ENCODE measurements around the gene CBX8. TPM values are rescaled to one million over a fixed set of nuclear protein-coding genes. Genes with fewer than 3 reads are reported as not detected.

The CBX8 gene
- total RNA-seq, 1 donor from 2014 or later, result 8.6 TPM

- Mint-ChIP-seq H3K9me3 (no peaks in the 10 kb centered on the region), H3K36me3 (ENCODE audit: low read depth) (no peaks in the 10 kb centered on the region), H3K4me3 (ENCODE audit: low read depth) (no peak overlapping the region), H3K4me1 (ENCODE audit: low read depth) (peaks cover 16% of the 10 kb centered on the region), H3K27ac (no peak overlapping the region), H3K27me3 (ENCODE audit: low read depth) (peaks cover 44% of the 10 kb centered on the region)
- no peak for DNase-seq (ENCODE audit: low spot score)
- intact Hi-C loops (cut with micrococcal nuclease), result no loop called here
These were observed 25.8 kb upstream of the CBX8 start for GRCh38 chr17:79822583-79823124.

DNA sequence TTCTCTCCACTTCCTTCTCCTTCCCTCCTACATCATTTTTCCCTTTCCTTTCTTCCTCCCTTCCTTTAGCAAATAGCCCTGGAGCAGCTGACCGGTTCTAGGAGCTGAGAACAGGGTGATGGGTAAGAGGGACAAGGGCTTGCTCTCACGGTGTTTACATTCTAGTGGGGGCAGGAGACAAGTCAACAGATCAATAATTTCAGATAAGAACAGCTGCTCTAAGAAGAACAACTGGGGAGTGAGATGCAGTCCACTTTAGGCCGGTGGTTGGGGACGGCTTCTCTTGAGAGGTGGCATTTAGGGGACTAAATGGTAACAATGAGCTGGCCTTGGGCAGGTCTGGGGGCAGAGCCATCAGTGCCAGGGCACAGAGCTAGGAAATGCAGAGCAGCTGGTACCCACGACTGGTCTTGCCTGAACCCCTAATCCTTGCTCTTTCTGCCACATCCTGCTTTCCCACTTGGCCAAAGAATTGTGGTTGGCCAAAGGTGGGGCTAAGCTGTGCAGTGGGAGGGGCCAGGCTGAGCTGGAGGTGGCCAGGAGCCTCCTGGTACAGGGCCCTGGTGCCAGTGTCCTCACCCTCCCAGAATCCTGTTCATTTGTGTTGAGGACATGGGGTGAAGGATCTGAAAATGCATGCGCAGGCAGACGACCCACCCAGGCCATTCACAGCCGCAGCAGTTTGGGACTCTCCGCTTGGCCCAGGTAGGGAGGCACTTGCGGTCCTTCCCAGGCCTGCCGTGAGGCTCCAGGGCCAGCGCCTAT, 24.6 kb upstream of the CBX8 start:
- DNase-seq (ENCODE audit: low spot score), result no peak
- no peaks in the 10 kb centered on the region for H3K36me3 Mint-ChIP-seq (ENCODE audit: low read depth)
- no peaks in the 10 kb centered on the region for H3K9me3 Mint-ChIP-seq
- H3K4me1 Mint-ChIP-seq (ENCODE audit: low read depth), result peaks cover 10% of the 10 kb centered on the region
- peaks cover 55% of the 10 kb centered on the region for H3K27me3 Mint-ChIP-seq (ENCODE audit: low read depth)
- H3K27ac Mint-ChIP-seq, result no peak overlapping the region
- intact Hi-C loops (cut with micrococcal nuclease), result no loop called here
- no peak overlapping the region for H3K4me3 Mint-ChIP-seq (ENCODE audit: low read depth)

- H3K27me3 Mint-ChIP-seq (ENCODE audit: low read depth), result peaks cover 59% of the 10 kb centered on the region
- no peak overlapping the region for H3K27ac Mint-ChIP-seq
- no peaks in the 10 kb centered on the region for H3K36me3 Mint-ChIP-seq (ENCODE audit: low read depth)
- DNase-seq (ENCODE audit: low spot score), result no peak
- no peak overlapping the region for H3K4me3 Mint-ChIP-seq (ENCODE audit: low read depth)
- no peaks in the 10 kb centered on the region for H3K9me3 Mint-ChIP-seq
- peaks cover 4% of the 10 kb centered on the region for H3K4me1 Mint-ChIP-seq (ENCODE audit: low read depth)
- intact Hi-C loops (cut with micrococcal nuclease), result no loop called here
These were observed 24.1 kb upstream of the CBX8 start for GRCh38 chr17:79820959-79821330.

- Mint-ChIP-seq H3K4me1 (ENCODE audit: low read depth) (no peaks in the 10 kb centered on the region), H3K27ac (no peak overlapping the region), H3K36me3 (ENCODE audit: low read depth) (no peaks in the 10 kb centered on the region), H3K9me3 (no peaks in the 10 kb centered on the region), H3K27me3 (ENCODE audit: low read depth) (peaks cover 60% of the 10 kb centered on the region), H3K4me3 (ENCODE audit: low read depth) (no peak overlapping the region)
- DNase-seq (ENCODE audit: low spot score), result no peak
- intact Hi-C loops (cut with micrococcal nuclease), result no loop called here
These were observed 22.8 kb upstream of the CBX8 start for GRCh38 chr17:79819534-79820276.

DNA sequence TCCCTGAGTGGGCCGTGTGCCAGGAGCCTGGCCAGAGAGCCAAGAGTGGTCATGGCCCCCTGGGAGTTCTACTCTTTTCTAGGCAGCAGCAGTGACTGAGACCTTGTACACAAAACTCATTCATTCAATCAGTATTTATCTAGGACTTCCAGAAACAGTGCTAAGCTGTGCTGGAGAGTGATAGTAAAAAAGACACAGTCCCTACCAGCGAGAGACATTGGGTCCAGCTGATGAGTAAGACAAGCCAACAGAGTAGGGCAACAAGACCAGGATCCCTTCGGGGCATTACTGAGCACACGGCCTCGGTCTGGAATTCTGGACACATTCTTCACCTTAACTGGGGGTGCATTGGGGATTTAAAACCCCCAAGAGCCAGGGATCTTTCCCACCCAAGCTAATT, 22.2 kb upstream of the CBX8 start:
- no peak for DNase-seq (ENCODE audit: low spot score)
- no peaks in the 10 kb centered on the region for H3K36me3 Mint-ChIP-seq (ENCODE audit: low read depth)
- peaks cover 62% of the 10 kb centered on the region for H3K27me3 Mint-ChIP-seq (ENCODE audit: low read depth)
- H3K4me1 Mint-ChIP-seq (ENCODE audit: low read depth), result peaks cover 5% of the 10 kb centered on the region
- H3K27ac Mint-ChIP-seq, result no peak overlapping the region
- H3K9me3 Mint-ChIP-seq, result no peaks in the 10 kb centered on the region
- intact Hi-C loops (cut with micrococcal nuclease), result no loop called here
- H3K4me3 Mint-ChIP-seq (ENCODE audit: low read depth), result no peak overlapping the region

DNA sequence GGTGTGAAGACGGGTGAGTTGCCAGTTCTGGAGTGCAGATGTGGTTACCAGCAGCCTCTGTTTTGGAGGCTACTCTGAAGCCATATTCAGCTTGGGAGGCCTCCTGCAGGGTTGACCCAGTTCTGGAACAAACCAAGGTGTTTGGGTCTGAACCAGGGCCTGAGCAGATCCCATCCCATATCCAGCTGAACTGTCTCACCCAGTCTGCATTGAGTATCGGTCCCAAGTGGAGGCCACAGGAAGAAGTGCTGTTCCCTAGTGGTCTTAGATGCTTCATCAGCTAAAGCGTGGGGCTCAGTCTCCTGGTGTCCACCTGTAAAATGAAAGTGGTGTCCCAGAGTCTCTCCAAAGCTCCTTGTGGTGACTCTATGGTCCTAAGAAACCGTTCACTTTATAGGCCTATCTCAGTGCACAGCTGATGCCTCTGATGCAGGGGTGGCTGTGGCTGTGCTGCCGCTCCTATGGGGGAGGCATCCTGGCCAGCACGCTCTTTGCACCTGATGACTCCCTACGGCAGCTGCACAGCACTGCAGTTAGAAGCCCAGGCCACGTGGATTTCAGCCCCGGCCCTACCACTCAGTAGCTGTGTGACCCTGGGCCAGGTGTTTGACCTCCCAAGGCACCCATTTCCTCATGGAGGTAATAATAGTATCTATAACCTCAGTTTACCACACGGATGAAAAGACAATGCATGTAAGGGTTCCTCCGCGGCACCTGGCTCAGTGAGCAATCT, 21.3 kb upstream of the CBX8 start:
- no peak for DNase-seq (ENCODE audit: low spot score)
- Mint-ChIP-seq H3K36me3 (ENCODE audit: low read depth) (no peaks in the 10 kb centered on the region), H3K27me3 (ENCODE audit: low read depth) (peaks cover 61% of the 10 kb centered on the region), H3K4me3 (ENCODE audit: low read depth) (no peak overlapping the region), H3K27ac (no peak overlapping the region), H3K4me1 (ENCODE audit: low read depth) (peaks cover 5% of the 10 kb centered on the region), H3K9me3 (no peaks in the 10 kb centered on the region)
- intact Hi-C loops (cut with micrococcal nuclease), result no loop called here

GRCh38 chr17:79815836-79816461, 19.1 kb upstream of the CBX8 start:
- intact Hi-C loops (cut with micrococcal nuclease), result no loop called here
- H3K36me3 Mint-ChIP-seq (ENCODE audit: low read depth), result no peaks in the 10 kb centered on the region
- no peaks in the 10 kb centered on the region for H3K9me3 Mint-ChIP-seq
- H3K27ac Mint-ChIP-seq, result no peak overlapping the region
- H3K4me3 Mint-ChIP-seq (ENCODE audit: low read depth), result no peak overlapping the region
- peaks cover 61% of the 10 kb centered on the region for H3K27me3 Mint-ChIP-seq (ENCODE audit: low read depth)
- H3K4me1 Mint-ChIP-seq (ENCODE audit: low read depth), result peaks cover 14% of the 10 kb centered on the region
- no peak for DNase-seq (ENCODE audit: low spot score)

GRCh38 chr17:79814974-79815835, 18.3 kb upstream of the CBX8 start:
- Mint-ChIP-seq H3K27me3 (ENCODE audit: low read depth) (peaks cover 59% of the 10 kb centered on the region), H3K36me3 (ENCODE audit: low read depth) (no peaks in the 10 kb centered on the region), H3K27ac (no peak overlapping the region), H3K9me3 (no peaks in the 10 kb centered on the region), H3K4me1 (ENCODE audit: low read depth) (peaks cover 17% of the 10 kb centered on the region), H3K4me3 (ENCODE audit: low read depth) (no peak overlapping the region)
- DNase-seq (ENCODE audit: low spot score), result no peak
- intact Hi-C loops (cut with micrococcal nuclease), result no loop called here

DNA sequence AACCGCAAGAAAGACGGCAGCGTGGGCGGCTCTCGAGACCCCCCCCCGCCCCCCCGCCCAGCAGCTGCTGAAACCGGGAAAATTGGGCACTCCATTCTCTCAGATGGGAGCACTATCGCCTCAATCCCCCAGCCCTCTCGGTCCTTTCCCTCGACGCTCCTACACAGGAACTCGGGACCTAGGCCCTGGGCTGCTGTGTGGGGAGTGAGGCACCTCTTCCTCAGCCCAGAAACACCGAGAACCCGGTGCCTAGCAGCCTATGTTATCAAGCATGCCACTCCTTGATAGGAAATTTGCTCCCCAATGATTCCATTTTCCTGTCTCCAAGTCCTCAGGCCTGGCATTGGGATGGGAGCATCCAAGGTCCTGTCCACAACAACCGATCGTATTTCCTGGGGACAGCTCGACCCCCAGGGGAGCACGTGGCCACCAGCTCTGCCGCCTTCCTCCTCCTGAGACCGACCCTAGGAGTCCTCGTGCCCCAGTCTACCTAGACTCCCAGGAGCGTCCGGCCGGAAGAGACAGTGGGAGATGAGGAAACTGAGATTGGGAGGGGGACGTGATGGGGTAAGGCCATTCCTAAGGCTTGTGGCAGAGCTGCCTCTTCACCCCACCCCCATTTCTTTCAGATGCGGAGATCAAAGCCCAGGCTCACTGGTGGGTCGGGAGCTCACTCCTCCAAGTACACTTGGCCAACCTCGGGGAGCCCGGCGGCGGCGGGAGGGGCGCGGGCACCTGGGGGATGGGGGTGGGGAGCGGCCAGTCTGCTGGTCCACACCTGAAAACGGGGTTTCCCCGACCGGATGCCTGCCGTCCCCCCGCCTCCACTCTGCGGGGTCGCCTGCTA, 17.5 kb upstream of the CBX8 start:
- Mint-ChIP-seq H3K27me3 (ENCODE audit: low read depth) (peaks cover 53% of the 10 kb centered on the region), H3K36me3 (ENCODE audit: low read depth) (no peaks in the 10 kb centered on the region), H3K4me3 (ENCODE audit: low read depth) (peak overlapping the region; percentile 14), H3K9me3 (no peaks in the 10 kb centered on the region), H3K27ac (peak overlapping the region; percentile 55), H3K4me1 (ENCODE audit: low read depth) (peaks cover 18% of the 10 kb centered on the region)
- DNase-seq (ENCODE audit: low spot score), result no peak
- intact Hi-C loops (cut with micrococcal nuclease), result no loop called here

GRCh38 chr17:79813297-79814126, 16.6 kb upstream of the CBX8 start:
- intact Hi-C loops (cut with micrococcal nuclease), result no loop called here
- no peak overlapping the region for H3K4me3 Mint-ChIP-seq (ENCODE audit: low read depth)
- H3K9me3 Mint-ChIP-seq, result no peaks in the 10 kb centered on the region
- no peaks in the 10 kb centered on the region for H3K36me3 Mint-ChIP-seq (ENCODE audit: low read depth)
- H3K27ac Mint-ChIP-seq, result no peak overlapping the region
- peaks cover 23% of the 10 kb centered on the region for H3K4me1 Mint-ChIP-seq (ENCODE audit: low read depth)
- H3K27me3 Mint-ChIP-seq (ENCODE audit: low read depth), result peaks cover 54% of the 10 kb centered on the region
- no peak for DNase-seq (ENCODE audit: low spot score)

All from activated T-helper 2 cell treated with anti-CD3 and anti-CD28 coated beads, Interferon-gamma antibody, Interleukin-2, Interleukin-4, amounts not matched to agents 10 μg/mL and 5 μg/mL and 100 μg/mL, durations not matched to agents 14 hours and 24 hours and 36 hours (primary cell).